Measurements from ENCODE around the gene TRPV5. TPM values are rescaled to one million over a fixed set of nuclear protein-coding genes. Genes with fewer than 3 reads are reported as not detected.

The TRPV5 gene
- total RNA-seq, 4 donors from 2014 or later, result not detected

DNA sequence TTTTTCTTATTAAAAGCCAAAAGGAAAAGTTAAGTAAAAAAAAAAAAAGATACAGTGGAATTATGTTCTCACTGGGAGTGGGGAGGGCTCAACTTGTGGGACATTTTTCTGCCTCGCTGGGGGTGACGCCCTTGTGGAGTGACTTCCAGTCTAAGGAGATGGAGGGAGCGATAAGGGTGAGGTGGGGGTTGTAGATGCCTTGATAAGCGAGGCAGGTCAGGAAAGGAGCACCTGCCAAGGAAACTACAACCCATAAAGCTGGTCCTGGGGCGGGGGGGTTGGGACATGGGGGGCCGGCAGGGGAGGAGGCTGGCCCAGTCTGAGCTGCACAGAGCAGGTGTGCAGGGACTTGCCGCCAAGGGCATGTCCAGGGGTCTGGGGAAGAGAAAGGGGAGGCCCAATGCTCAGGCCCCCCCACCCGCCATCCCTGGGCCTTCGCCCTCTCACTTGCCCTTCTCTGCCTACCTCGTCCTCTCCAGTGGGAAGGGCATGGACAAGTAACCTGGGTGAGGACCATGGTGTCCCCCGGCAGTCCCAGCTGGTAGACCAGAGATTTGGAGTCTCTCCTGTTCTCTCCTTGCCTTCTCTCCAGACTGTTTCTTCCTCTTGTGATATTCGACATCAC, 2.5 kb upstream of the TRPV5 start:
- Histone ChIP-seq H3K27ac (no peak overlapping the region), H3K9me3 (no peaks in the 10 kb centered on the region), H3K27me3 (no peaks in the 10 kb centered on the region), H3K4me3 (replicated peaks in 1 of 3) (no peak overlapping the region), H3K4me1 (no peaks in the 10 kb centered on the region), H3K36me3 (no peaks in the 10 kb centered on the region)
- 85 to 88% methylated on average over 12 of the region's 12 CpGs for WGBS, 2 donors
- DNase-seq, result no peak
- TF ChIP-seq, protein P1, sequence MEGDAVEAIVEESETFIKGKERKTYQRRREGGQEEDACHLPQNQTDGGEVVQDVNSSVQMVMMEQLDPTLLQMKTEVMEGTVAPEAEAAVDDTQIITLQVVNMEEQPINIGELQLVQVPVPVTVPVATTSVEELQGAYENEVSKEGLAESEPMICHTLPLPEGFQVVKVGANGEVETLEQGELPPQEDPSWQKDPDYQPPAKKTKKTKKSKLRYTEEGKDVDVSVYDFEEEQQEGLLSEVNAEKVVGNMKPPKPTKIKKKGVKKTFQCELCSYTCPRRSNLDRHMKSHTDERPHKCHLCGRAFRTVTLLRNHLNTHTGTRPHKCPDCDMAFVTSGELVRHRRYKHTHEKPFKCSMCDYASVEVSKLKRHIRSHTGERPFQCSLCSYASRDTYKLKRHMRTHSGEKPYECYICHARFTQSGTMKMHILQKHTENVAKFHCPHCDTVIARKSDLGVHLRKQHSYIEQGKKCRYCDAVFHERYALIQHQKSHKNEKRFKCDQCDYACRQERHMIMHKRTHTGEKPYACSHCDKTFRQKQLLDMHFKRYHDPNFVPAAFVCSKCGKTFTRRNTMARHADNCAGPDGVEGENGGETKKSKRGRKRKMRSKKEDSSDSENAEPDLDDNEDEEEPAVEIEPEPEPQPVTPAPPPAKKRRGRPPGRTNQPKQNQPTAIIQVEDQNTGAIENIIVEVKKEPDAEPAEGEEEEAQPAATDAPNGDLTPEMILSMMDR (IDR thresholded peaks at IDR 0.05), result no peak
- no peak for TF ChIP-seq POLR2A (IDR thresholded peaks at IDR 0.05)
- intact Hi-C loops (cut with DNase I), result no loop called here

DNA sequence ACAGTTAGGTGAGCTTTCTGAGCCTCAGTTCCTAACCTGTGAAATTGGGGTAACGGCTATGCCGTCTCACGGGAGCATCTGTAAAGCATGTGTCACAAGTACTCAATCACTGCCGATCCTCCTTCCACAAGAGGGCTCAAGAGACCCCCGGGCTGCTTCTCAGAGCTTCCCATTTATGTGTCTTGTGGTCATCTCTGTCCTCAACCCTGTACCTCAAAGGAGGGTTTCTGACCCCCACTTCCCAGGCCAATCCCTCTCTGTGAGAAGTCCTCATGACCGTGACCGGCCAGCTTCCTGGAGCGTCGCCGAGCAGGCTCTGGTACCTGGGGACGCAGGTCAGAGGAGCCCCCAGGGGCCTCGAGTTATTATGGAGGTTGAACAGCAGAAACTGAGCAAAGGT, 510 bp upstream of the TRPV5 start:
- no peaks in the 10 kb centered on the region for H3K36me3 ChIP-seq
- H3K27me3 ChIP-seq, result no peaks in the 10 kb centered on the region
- DNase-seq, result no peak
- H3K9me3 ChIP-seq, result no peaks in the 10 kb centered on the region
- intact Hi-C loops (cut with DNase I), result no loop called here
- no peak overlapping the region for H3K27ac ChIP-seq
- no peak overlapping the region for H3K4me3 ChIP-seq (replicated peaks in 1 of 3)
- no peak for TF ChIP-seq POLR2A (IDR thresholded peaks at IDR 0.05)
- TF ChIP-seq, protein P1 (IDR thresholded peaks at IDR 0.05), result no peak
- H3K4me1 ChIP-seq, result no peaks in the 10 kb centered on the region
- 72 to 77% methylated on average over 12 of the region's 12 CpGs for WGBS, 2 donors

DNA sequence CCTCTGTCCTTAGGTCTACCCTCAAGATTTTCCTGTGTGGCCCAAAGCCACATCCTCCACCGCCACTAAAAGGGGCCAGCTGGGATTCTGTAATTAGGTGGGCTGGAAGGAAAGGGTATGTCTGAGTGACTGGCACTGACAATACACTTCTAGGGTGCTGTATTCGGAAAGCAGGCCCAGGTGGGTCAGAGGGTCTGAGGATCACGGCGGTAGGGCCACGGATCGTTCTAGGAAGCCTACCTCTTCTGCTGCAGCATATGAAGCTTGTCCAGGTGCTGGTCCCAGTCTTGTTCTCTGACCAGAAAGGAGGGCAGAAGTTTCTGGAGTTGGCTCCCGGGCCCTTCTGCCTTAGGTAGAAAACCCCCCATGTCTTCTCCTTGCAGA, 462 bp downstream of the TRPV5 start:
- TF ChIP-seq POLR2A (IDR thresholded peaks at IDR 0.05), result no peak
- TF ChIP-seq, protein P1 (IDR thresholded peaks at IDR 0.05), result no peak
- no peaks in the 10 kb centered on the region for H3K9me3 ChIP-seq
- 92 to 95% methylated on average over 7 of the region's 7 CpGs for WGBS, 2 donors
- no peaks in the 10 kb centered on the region for H3K36me3 ChIP-seq
- intact Hi-C loops (cut with DNase I), result no loop called here
- H3K4me1 ChIP-seq, result no peaks in the 10 kb centered on the region
- no peak overlapping the region for H3K4me3 ChIP-seq (replicated peaks in 1 of 3)
- no peaks in the 10 kb centered on the region for H3K27me3 ChIP-seq
- no peak for DNase-seq
- H3K27ac ChIP-seq, result no peak overlapping the region

DNA sequence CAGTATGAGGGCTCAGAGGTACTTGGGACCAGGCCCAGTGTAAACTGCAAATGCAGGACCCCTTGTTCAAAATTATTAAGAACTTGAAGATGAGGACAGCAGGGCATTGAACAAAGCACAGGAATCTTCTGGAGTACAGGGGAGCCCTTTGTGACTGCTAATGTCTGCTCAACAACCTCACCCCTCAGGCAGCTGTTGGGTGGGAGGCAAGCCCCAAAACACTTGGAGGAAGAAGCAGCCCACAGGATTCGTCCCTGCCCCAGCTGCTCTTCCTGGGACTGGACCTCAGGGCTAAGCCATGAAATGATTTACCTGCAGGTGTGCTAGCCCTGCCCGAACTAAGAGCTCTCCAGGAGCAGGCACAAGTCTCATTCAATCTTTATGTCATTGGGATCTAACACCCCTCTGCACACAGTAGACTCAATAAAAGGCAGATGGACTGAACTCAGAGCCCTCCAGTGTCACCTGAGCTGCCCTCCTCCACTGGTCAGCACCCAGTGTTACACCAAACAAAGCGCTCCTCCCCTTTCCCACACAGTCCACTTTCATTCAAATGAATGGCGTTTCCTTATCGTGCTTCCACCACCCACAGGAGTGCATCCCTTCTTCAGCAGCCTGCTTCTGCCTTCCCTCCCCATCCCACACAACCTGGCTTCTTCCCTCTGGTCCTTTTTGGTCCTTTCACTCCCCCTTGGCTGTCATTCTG, 1.0 kb downstream of the TRPV5 start:
- no peak overlapping the region for H3K27ac ChIP-seq
- no peaks in the 10 kb centered on the region for H3K27me3 ChIP-seq
- intact Hi-C loops (cut with DNase I), result no loop called here
- no peak overlapping the region for H3K4me3 ChIP-seq (replicated peaks in 1 of 3)
- no peaks in the 10 kb centered on the region for H3K9me3 ChIP-seq
- no peaks in the 10 kb centered on the region for H3K36me3 ChIP-seq
- WGBS, 2 donors, result 64 to 70% methylated on average over 5 of the region's 5 CpGs
- no peaks in the 10 kb centered on the region for H3K4me1 ChIP-seq
- no peak for DNase-seq
- no peak for TF ChIP-seq POLR2A (IDR thresholded peaks at IDR 0.05)
- TF ChIP-seq, protein P1 (IDR thresholded peaks at IDR 0.05), result no peak

DNA sequence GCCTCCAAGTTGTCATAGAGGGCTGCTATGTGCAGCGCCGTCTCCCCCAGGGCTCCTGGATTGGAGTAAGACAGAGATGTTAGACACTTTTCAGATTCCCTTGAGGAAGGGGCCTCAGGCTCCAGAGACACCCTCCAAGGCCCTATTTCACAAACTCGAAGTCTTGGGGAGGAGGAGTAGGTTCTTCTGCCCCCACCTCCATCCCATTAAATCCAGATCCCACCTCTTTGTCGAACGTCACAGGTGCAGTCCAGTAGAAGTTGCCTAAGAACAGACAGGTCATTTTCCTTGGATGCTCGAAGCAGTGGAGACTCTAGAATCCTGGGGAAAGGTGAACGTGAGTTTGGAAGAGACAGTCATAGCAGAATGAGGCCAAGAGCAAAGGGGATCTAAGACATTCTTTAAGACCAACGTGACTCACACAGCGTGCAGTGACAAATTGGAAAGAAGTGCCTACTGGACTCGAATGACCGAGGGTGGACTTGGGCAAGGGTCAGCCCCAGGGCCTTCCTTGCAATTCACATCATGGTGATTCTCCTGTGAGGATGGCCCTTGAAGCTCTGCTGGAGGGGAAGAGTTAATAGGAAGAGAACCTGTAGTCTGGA, 3.3 kb downstream of the TRPV5 start:
- Histone ChIP-seq H3K36me3 (no peaks in the 10 kb centered on the region), H3K27ac (no peak overlapping the region), H3K27me3 (no peaks in the 10 kb centered on the region), H3K4me3 (replicated peaks in 1 of 3) (no peak overlapping the region), H3K9me3 (no peaks in the 10 kb centered on the region), H3K4me1 (no peaks in the 10 kb centered on the region)
- intact Hi-C loops (cut with DNase I), result no loop called here
- DNase-seq, result no peak
- 92 to 94% methylated on average over 11 of the region's 11 CpGs for WGBS, 2 donors
- no peak for TF ChIP-seq POLR2A (IDR thresholded peaks at IDR 0.05)
- TF ChIP-seq, protein P1 (IDR thresholded peaks at IDR 0.05), result no peak
